HepG2 (cell line): ENCODE results near the gene TMEM59. TPM values are rescaled to one million over a fixed set of nuclear protein-coding genes. Genes with fewer than 3 reads are reported as not detected.

Source experiments
- CEBPB ChIP-seq: IDR thresholded peaks from 2 replicates; pipeline ENCODE4 v1.6.1; 2011; ENCODE audit warnings: low read depth, low read length, improper control_type of control experiment, borderline replicate concordance
- CEBPG ChIP-seq: IDR thresholded peaks from 2 replicates; pipeline ENCODE4 v1.6.1; 2016
- GZF1 ChIP-seq: sonication (generic); formaldehyde crosslinking; IDR thresholded peaks from 2 replicates; pipeline ENCODE4 v1.5.1; 2020; ENCODE audit warnings: mild to moderate bottlenecking, missing genetic modification reagents
- HNF1A ChIP-seq, 2 experiments: sonication (generic) in 1 of 2; formaldehyde crosslinking in 1 of 2; IDR thresholded peaks; 2 replicates each; pipeline versions ENCODE4 v1.4.0 to v1.6.1; 2016 to 2020; ENCODE audit warnings: borderline replicate concordance in 1 of 2, low read depth in 1 of 2, mild to moderate bottlenecking in 1 of 2, missing genetic modification reagents in 1 of 2
- IKZF1 ChIP-seq: fragments of 450-650 bp; IDR thresholded peaks from 2 replicates; pipeline ENCODE4 v1.7.1; 2016
- MAFK ChIP-seq, 2 experiments: IDR thresholded peaks in 1 of 2; conservative IDR thresholded peaks in 1 of 2; 2 replicates each; pipeline ENCODE4 v1.6.1; 2011; ENCODE audit warnings: improper control_type of control experiment in 2 of 2, low read length in 2 of 2
- NCOR1 ChIP-seq: fragments of 200-600 bp; sonication (generic); IDR thresholded peaks from 2 replicates; pipeline ENCODE4 v1.7.0; 2017; ENCODE audit warnings: antibody characterized with exemption, low read length, borderline replicate concordance
- NFE2 ChIP-seq: sonication (generic); formaldehyde crosslinking; IDR thresholded peaks from 2 replicates; pipeline ENCODE4 v1.4.0; 2020; ENCODE audit warnings: missing genetic modification reagents
- NR2F6 ChIP-seq, 2 experiments: IDR thresholded peaks; 2 replicates each; pipeline ENCODE4 v1.6.1; 2016; ENCODE audit warnings: antibody characterized with exemption in 1 of 2, mild to moderate bottlenecking in 1 of 2
- XRCC5 ChIP-seq: fragments of 200-400 bp; formaldehyde crosslinking; optimal IDR thresholded peaks from 2 replicates; pipeline ENCODE3; 2017; ENCODE audit warnings: mild to moderate bottlenecking, low read length
- ZBTB39 ChIP-seq: sonication (generic); formaldehyde crosslinking; IDR thresholded peaks from 2 replicates; pipeline ENCODE4 v1.5.0; 2020; ENCODE audit warnings: missing genetic modification reagents
- ZNF17 ChIP-seq: sonication (generic); formaldehyde crosslinking; IDR thresholded peaks from 2 replicates; pipeline ENCODE4 v1.5.0; 2020; ENCODE audit warnings: mild to moderate bottlenecking, missing genetic modification reagents
- ZNF280D ChIP-seq: sonication (generic); formaldehyde crosslinking; IDR thresholded peaks from 2 replicates; pipeline ENCODE4 v1.5.1; 2020; ENCODE audit warnings: mild to moderate bottlenecking, missing genetic modification reagents
- ZNF431 ChIP-seq: sonication (generic); formaldehyde crosslinking; IDR thresholded peaks from 2 replicates; pipeline ENCODE4 v1.9.0; 2022; ENCODE audit warnings: missing genetic modification reagents, low read depth, mild to moderate bottlenecking, borderline replicate concordance
- ZNF510 ChIP-seq: sonication (generic); formaldehyde crosslinking; IDR thresholded peaks from 2 replicates; pipeline ENCODE4 v1.4.0; 2020; ENCODE audit warnings: low read depth, mild to moderate bottlenecking, missing genetic modification reagents
- ZNF629 ChIP-seq: sonication (generic); formaldehyde crosslinking; conservative IDR thresholded peaks from 2 replicates; pipeline ENCODE4 v1.5.0; 2020; ENCODE audit warnings: missing genetic modification reagents
- polyA plus RNA-seq, 8 experiments: library from polyadenylated mRNA; depleted of rRNA in 3 of 8; stranded (reverse) in 7 of 8; unstranded in 1 of 8; fragments of >200 nt; fragmentation: Illumina TruSeq in 4 of 8; extraction: Trizol in 4 of 8; gene quantifications; 2 replicates each; pipeline versions ENCODE4 v1.2.1 to v1.2.3, GENCODE V29; 2011 to 2016; ENCODE audit warnings: low read depth in 4 of 8, missing spikeins in 1 of 8, mixed read lengths in 1 of 8; ENCODE audit not compliant: insufficient read depth in 1 of 8
- total RNA-seq, 5 experiments: library from RNA; depleted of rRNA; stranded (reverse); fragments of >200 nt; fragmentation: Illumina TruSeq; extraction: Trizol; gene quantifications; 2 replicates each; pipeline ENCODE4 v1.2.3, GENCODE V29; 2016; ENCODE audit warnings: low read depth in 1 of 5

Gene TMEM59
- total and polyA plus RNA-seq, 2 of the 13 experiments (the other 11 are each of a cell fraction or from before 2014, with no cell fraction given): 147 to 363 TPM

GRCh38 chr1:54028306-54029251 is 24.4 kb downstream of the TMEM59 start (continued):
- TF ChIP-seq NR2F6 (IDR thresholded peaks at IDR 0.05): 0 out of 2 replicates have a peak, but pooled peaks have one; percentile 13
- TF ChIP-seq NR2F6 (CRISPR knock-in tag; IDR thresholded peaks at IDR 0.05): no peak
- peak; percentile 50 for TF ChIP-seq CEBPG (CRISPR knock-in tag)
- peak; percentile 22; the same call in 1 of the 2 replicates for TF ChIP-seq CEBPB
- TF ChIP-seq ZBTB39 (CRISPR knock-in tag): no peak
- TF ChIP-seq HNF1A (IDR thresholded peaks at IDR 0.05; ENCODE audit: low read depth): no peak
- TF ChIP-seq HNF1A (CRISPR knock-in tag; IDR thresholded peaks at IDR 0.05; ENCODE audit: borderline replicate concordance): peak; percentile 26; the same call in 1 of the 2 replicates
- TF ChIP-seq GZF1 (CRISPR knock-in tag): no peak
- TF ChIP-seq MAFK (conservative IDR thresholded peaks at IDR 0.05 in 1 of 2, IDR thresholded peaks at IDR 0.05 in 1 of 2; ENCODE audit: low read length in 2 of 2): no peak
- TF ChIP-seq ZNF510 (CRISPR knock-in tag): 0 out of 2 replicates have a peak, but pooled peaks have one; percentile 45
- no peak for TF ChIP-seq ZNF17 (CRISPR knock-in tag)
- TF ChIP-seq NCOR1: no peak
- no peak for TF ChIP-seq IKZF1
- peak; percentile 33 for TF ChIP-seq XRCC5
- TF ChIP-seq NFE2: no peak
- TF ChIP-seq ZNF280D (CRISPR knock-in tag): no peak
- no peak for TF ChIP-seq ZNF629 (CRISPR knock-in tag)
- no peak for TF ChIP-seq ZNF431 (CRISPR knock-in tag)
